GM12891 (cell line): ENCODE data around the gene AIG1.

ENCODE experiments used
- POLR2A ChIP-seq: IDR thresholded peaks from 2 replicates; pipeline ENCODE4 v1.6.1; 2011; ENCODE audit warnings: low read depth, low read length, control low read depth
- POLR2AphosphoS5 ChIP-seq: IDR thresholded peaks from 2 replicates; pipeline ENCODE4 v1.6.1; 2011; ENCODE audit warnings: low read depth, low read length, control low read depth
- TAF1 ChIP-seq: IDR thresholded peaks from 2 replicates; pipeline ENCODE4 v1.6.1; 2011; ENCODE audit warnings: low read depth, low read length, control low read depth

- TF ChIP-seq POLR2AphosphoS5 (no peak), POLR2A (no peak), TAF1 (no peak)
Observed at GRCh38 chr6:143061597-143062385, 1.1 kb downstream of the AIG1 start.
